HG03097 (cell line): ENCODE results near the gene RNF227.

ENCODE experiments used
- ATAC-seq: cut with Tn5 transposase; IDR thresholded peaks from one replicate; pipeline ENCODE4 v1.9.1; 2021; ENCODE audit not compliant: unreplicated experiment, low FRiP score

RNF227 gene

DNA sequence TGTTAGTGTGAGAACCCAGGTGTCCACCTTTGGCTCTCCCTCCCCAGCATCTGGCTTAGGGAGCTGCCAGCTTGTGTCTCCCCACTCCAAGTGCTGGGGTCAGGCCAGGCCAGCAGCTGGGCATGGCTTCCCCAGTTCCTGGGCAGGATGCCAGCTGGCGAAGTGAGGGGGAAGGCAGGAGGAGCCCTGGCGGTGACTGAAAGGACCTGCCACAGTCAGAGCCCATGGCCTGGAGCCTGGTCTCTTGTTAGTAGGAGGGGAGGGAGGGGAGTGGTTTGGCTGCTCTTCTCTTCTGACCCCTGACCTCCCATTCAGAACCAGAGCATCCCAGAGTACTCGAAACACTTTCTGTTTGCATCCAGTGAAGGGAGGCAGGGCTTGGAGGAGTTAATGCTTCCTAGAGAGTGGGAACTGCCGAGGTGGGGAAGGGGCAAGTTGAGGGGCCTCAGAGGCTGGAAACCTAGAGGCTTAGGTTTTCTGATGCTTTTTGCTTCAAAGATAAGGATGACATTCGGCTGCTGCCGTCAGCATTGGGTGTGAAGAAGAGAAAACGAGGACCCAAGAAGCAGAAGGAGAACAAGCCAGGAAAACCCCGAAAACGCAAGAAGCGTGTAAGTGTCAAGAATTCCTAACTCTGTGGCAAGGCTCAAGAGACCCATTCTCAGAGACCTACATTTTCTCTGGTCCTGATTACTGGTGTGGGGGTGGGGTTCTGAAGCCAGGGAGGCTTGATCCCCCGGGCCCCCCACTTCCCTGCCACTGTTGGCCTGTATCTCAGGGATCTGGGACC is 26.7 kb downstream of the RNF227 start:
- ATAC-seq = no peak

DNA sequence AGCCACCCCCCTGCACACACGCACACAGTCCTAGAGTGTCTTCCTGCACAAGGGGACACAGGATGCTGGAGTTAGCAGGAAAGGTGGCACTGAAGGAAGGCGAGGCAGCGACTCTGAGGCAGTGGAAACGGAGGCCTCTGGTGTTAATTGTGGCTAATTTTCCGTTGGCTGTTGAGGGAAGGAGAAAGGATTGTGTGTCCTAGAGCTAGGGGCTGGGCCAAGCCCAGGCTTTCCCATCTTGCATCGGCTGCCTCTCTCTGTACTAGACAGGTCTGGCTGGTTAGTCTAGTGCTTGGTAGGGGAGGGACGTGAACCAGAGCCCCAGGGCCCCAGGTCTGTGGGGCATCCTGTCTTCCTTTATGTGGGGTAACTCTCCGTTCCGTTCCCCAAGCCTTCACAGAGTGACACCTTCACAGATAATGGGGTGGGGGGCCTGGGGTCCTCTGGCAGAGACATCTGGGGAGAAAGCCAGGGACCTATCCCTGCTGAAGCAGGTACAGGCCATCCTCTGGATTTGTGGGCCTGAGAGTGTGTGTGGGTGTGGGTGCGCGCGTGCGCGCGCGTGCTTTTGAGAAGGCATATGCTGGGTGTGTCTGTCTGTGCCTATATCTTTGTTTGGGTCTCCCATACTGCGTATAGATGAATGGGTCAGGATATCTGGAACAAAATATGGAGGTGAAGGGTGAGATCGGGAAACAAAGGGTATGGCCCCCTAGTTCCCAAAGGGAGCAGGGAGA is 27.7 kb downstream of the RNF227 start, which contains the start of gene CHD3:
Gene CHD3, plus strand, starts transcription at position 606 of the 737 bp plus-strand sequence. CDS start 212 bp downstream, outside the sequence.
- ATAC-seq = no peak

DNA sequence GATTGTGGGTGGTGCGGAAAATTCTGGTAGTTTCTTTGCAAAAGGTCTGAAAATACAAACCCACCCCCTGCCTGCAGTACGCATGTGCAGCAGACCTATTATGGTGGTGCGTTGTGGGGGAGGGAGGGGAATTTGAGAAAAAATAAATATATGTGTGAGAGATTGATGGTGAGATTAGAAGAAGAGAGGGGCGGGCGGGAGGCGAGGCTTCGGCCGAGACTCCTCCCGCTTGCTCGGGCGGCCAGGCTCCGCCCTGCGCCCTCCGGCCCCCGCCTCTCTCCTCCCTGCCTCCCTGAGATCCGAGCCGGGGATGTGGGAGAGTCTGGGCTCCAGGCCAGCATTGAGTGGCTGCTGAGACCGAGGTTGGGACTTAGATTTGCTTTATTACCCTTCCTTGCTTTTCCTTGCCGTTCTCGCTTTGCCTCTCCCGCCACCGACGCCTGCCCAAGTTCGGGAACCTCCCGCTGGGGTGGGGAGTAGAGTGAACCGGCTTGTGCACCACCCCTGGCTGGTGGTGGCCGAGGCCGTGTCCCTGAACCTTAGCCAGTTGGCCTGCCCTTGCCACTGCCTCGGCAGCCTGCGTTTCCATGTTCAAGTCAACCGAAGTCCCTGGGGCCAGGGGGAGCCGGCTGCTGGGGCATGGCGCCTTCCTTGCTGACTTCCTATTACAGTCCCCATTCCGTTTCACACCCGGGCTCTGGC is 28.5 kb downstream of the RNF227 start:
- peak; percentile 45 for ATAC-seq

DNA sequence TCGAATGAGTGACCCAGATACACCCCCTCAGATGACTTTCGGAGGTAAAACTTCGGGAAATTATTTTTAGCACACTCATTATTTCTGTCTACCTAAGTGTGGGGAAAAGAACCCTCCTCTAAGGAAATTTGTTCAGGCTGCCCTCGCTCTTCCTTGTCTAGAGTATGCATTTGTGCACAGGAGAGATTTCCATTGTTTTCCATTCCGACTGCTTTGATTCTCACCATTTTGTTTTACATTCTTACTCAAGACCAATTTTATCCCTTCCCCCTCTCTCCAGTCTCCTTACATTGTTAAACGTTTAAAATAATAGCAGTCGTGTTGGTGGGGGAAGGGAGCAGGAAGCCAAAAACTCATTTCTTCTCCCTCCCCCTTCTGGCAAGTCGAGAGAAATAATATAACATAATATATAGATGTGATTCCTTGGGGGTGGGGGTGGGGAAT is 29.0 kb downstream of the RNF227 start:
- ATAC-seq = no peak

DNA sequence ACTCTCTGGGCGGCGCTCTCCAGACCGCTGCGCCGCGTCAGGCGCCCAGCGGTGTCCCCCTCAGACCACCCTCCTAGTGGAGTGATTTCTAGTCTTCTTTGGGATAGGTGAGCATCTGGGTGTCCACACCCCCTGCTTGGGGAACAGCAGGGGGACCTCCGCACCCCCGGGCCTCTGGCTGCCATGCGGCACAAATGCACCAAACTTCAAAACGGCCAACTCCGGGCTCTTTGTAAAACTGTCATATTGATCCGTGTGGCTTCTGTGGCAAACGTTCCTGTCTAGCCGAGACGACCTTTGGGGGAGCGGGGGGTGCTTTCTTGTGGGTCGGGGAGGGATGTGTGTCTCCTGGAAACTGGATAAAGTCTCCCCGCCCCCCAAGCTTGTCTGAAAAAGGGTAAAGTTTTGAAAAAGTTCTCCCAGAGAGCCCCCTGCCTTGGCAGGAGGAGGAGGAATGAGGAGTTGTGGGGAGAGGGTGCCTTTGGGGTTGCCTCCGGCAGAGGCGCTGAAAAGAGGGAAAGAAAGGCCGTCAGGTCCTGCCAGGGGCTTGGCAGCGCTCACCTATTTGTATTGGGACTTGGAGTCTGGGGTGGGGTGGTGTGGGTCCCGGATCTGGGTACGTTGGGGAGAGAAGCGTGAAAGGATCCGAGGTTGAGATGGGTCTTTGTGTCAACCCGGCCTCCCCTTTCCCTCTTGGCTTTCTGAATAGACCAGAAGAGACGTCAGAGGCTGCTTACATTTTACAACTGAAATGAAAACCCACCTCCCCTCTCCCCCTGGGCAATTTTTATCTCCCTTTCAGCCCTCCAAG is 29.7 kb downstream of the RNF227 start:
- no peak for ATAC-seq

DNA sequence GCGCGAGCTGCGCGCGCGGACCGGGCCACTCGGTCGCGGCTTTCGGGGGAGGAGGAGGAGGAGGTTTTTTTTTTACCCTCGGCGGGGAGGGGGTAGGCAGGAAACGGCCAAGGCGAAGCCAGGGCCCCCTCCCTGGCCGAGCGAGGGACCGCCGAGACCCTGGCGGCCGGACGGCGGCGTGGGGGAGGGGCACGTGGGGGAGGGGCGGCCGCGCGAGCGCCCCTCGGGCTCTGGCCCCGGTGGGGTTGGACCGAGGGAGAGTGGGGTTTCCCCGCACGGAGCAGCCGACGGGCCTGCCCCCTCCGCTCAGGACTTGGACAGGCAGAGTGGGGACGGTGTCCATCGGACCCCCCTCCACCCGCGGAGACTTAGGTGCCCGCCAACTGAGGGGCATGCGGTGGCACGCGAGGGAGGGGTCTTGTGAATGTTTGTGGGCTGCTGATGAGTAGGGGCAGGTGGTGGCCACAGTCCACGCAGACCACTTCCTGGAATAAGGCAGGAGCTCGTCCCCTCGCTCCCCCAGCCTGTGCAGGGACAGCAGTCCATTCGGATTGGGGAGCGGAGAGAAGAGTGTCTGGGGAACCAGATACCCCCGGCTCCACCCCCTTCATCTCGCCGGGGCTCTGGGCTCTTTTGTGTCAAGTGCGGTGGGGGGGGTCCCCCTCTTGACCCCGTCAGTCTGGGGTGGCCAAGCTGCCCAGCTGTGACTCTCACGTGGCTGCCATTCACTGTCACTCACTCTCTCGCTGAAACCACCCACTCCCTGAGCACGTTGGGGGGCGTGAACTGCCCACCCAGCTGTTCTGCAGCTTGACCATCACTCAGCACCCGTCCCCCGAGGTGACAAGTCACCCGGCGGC is 30.5 kb downstream of the RNF227 start:
- no peak for ATAC-seq

DNA sequence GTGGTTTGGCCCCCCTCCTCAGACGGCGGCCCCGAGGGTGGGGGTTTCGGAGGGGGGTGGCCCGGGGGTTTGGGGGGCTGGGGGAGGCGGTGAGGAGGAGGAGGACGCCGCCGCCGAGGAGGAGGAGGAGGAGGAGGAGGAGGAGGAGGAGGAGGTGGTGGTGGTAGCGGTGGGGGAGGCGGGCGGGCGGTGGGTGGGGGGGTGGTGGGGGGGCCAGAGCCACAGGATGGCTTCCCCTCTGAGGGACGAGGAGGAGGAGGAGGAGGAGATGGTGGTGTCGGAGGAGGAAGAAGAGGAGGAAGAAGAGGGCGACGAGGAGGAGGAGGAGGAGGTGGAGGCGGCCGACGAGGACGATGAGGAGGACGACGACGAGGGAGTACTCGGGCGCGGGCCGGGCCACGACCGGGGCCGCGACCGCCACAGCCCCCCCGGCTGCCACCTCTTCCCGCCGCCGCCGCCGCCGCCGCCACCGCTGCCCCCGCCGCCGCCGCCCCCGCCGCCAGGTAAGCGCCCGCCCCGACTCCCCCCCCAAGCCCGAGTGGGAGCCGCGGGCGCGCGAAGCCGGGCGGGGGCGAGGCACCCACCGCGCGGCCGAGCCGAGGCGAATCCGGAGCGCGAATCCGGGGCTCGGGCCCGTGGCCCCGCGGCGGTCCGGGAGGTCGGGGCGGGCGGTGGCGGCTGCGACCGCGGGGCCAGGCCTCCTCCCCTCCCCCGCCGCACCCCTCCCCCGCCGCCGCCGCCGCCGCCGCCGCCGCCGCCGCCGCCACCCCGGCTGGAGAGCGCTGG is 31.3 kb downstream of the RNF227 start:
- ATAC-seq = no peak

DNA sequence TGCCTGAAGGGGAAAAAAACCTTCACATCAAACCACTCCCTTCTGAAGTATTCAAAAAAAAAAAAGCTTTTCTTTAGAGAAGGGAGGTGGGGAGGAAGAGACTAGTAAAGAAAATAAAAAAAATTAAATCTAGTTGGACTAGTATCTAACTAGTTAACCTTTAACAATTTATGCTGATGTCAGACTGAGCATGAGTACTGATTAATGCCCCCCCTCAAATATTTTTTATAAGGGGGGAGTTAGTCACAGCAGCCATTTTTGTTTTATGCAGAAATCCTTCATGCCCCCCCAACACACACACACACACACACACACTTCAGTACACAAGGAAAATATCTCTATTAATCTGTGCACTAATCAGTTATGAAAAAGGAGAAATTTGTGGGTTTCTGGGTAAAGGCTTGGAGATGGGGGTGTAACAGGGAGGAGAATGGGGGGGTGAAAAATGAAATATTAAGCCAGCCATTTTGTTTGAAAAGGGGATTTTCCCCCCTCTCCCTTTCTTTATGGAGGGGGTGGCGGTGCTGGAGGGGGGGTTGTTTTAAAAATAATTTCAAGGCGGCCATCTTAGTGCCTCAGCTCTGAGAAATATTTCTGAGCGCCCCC is 32.2 kb downstream of the RNF227 start:
- no peak for ATAC-seq

DNA sequence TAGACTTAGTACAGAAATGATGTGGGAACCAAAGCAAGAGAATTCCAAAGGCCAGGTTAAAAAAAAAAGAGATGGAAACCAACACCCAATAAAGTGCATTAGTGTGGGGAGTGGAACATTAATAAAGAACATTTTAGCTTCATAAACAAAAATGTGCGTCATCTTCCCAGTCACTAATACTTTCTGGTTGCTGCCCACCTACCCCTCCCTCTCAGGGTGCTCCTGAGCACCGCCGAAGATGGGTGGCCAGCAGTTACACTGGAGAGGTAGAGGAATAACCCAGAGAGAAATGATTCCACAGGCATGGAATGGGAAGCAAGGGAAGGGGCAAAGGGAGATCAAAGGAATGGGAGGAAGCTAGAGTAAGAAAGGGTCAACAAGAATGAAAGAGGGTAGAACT is 33.5 kb downstream of the RNF227 start:
- no peak for ATAC-seq

DNA sequence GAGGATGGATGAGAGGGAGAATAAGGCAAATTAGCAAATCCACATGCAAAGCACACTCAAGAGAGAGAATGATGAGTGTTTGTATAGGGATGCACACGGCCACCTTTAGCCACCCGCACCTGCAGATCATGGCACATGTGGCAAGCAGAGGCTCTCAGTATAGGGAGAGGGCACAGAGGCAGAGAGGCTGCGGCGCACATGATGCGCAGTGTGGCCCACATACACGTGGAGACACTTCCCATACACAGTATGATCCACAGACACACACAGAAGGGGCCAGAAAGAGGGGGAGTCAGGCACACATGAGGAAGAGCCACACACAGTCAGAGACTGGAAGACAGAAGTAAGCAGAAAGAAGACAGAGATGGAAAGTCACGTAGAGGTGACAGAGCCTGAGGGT is 34.0 kb downstream of the RNF227 start:
- ATAC-seq = no peak

DNA sequence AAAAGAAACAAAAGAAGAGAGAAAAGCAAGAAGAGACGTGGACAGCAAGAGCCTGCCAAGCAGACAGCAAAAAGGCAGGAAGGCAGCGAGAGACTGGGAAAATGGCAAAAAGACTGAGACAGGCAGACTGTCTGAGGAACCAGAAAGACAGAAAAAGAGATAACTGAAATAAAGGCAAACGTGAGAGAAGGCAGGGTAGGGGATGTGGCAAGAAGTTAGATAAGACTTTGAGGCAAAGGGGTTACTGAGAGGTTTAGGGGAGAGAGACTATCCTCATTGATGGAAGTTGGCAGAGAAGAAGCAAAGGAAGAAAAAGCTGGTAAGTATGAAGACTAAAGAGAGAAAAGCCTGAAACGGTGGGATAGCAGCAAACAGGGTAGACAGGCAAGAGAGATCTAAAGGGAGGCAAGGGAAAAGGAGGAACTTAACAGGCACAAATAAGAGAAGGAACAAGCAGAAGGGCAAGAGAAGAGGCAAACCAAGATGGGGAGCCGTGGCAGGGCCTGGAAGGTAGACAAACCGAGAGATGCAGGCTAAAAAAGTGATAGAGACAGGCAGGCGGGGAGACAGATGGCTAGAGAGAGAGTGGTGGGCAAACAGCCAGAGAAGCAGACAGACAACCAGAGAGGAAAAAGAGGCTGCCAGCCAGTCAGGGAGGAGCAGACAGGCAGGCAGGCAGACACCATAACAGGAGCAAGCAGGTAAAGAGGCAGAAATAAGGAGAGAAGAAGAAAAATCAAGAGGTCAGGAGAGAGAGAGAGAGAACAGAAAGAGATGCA is 34.6 kb downstream of the RNF227 start:
- no peak for ATAC-seq

DNA sequence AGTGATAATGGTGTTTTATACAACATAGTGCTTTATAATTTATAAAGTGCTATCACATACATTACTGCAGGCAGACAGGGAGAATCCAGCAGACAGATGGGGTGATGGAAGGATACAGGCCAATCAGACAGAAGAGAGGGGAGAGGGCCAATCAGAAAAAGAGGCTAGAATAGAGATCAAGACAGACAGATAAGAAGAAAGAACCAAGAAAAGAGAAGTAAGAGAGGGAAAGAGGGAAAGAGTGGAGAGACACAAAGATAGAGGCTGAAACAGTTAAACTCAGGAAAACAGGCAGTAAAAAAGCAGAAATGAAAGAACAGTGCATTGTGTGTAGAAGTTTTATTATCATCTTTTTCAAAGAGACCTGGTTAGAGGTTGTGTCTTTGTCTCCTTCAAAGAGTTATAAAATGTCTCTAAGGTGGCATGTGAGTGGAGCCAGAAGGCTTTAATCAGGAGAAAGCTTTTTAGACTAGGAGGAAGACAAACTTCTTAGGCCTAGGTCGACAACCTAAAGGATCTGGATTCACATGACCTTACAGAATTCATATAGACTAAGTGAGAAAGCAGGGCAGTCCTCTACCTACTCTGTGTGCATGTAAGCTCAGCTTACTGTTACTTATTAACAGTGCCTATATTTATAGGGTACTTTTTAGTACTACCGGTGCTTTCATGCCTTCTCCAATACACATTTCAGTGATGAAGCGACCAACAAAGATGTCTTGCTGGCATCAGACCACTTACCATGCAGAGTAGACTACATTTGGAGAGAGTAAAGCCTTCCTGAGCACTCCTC is 35.8 kb downstream of the RNF227 start:
- no peak for ATAC-seq

DNA sequence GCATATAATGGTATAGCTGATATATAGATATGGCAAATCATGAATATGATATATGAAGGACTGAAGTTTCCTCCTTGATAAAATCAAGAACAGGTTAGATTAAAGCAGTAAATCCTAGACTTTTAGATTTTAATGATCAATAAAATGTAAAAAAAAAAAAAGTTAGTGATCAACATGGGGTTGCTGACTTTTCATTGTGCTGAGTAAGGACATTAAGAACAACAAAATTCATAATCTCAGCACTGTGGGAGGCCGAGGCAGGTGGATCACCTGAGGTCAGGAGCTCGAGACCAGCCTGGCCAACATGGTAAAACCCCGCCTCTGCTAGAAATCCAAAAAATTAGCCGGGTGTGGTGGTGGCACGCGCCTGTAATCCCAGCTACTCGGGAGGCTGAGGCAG is 37.9 kb downstream of the RNF227 start:
- no peak for ATAC-seq

DNA sequence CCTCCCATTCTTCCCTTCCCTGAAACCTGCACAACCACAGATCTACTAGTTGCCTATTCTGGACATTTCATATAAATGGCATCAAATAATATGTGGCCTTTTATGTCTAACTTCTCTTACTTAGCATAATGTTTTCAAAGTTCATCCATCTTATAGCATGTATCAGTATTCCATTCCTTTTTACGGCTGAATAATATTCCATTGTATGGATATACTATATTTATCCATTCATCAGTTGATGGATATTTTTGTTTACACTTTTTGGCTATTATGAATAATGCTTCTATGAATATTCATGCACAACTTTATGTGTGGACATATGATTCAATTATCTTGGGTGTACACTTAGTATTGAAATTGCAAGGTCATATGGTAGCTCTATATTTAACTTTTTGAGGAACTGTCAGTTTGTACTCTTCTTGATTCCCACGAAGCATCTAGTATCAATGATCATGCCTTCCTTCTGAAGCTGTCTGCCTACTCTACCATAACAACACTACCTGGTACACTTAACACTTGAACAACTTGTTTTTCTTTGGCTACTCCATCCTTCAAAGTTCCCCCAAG is 40.2 kb downstream of the RNF227 start:
- ATAC-seq = no peak

DNA sequence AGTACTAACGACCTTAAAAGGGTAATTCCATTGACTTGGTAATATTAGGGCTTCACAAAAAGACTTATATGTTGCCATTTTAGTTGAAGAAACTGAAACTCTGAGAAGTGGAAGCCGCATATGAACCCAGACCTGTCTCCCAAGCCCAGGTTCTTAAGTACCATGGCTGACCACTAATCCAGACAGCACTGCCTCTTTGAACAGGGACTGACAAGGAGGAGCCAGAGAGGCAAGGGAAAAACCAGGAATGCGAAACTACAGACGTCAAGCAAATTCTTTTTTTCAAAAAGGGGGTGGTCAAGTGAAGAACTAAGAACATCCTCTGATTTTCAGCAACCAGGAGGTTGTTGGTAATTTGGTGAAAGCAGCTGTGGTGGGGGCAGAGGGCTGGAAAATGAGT is 43.0 kb downstream of the RNF227 start:
- no peak for ATAC-seq

DNA sequence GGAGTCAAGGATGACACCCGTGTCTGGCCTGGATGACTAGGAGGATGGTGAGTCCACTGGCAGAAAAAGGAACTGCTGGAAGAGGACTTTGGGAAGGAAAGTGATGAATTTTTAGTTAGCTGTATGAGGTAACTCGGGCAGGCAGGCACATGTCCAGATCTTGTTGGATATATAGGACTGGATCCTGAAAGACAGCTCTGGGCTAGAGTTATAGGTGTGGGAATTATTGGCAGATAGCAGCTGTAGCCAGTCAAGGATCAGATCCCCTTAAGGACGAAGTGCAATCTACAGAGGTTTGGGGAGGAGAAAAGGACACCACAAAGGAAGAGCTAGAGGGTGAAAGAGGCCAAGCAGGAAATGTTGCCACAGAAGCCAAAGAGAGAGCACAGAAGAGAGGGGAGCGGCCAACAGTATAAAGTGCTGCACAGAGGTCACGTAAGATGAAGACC is 48.2 kb downstream of the RNF227 start:
- no peak for ATAC-seq
